Occipital lobe (tissue), 2 donors: ENCODE results near the gene PRKCSH. TPM values are rescaled to one million over a fixed set of nuclear protein-coding genes. Genes with fewer than 3 reads are reported as not detected.
"Not testable (repeated sequence)": the region's sequence is repeated elsewhere in the genome, so short reads cannot be mapped to it uniquely, and the experiment has no call there.

Experiments
- DNase-seq: peaks from one replicate; lab custom pipeline; 2025; lab: John Stamatoyannopoulos, UW
- total RNA-seq: library from RNA; depleted of rRNA; stranded (reverse); fragments of >200 nt; gene quantifications from one replicate; pipeline ENCODE4 v1.2.3, GENCODE V29; 2014

PRKCSH gene
- total RNA-seq, 1 donor from 2014 or later, result 60.2 TPM

DNA sequence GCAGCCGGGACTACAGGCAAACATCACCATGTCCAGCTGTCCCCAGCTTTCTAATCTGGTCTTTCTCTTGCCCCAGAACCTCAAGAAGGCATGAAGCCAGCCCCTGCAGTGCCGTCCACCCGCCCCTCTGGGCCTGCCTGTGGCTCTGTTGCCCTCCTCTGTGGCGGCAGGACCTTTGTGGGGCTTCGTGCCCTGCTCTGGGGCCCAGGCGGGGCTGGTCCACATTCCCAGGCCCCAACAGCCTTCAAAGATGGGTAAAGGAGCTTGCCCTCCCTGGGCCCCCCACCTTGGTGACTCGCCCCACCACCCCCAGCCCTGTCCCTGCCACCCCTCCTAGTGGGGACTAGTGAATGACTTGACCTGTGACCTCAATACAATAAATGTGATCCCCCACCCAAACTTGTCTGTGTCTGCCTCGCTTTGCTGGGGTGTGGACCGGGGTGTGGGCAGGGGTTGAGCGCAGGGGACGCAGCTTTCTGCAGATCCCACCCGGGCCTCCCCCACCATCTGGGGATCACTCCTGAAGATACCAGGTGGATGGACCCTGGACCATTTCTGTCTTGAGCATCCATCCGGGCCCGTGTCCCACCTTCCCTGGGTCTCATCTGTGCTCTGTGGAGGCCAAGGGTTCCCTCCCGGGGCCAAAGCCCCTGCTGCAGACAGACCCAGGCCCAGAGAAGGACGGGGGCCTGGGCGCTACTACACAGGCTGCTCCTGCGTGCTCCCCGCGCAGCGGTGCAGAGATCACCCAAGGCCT, 15.3 kb downstream of the PRKCSH start:
- no peak for DNase-seq

DNA sequence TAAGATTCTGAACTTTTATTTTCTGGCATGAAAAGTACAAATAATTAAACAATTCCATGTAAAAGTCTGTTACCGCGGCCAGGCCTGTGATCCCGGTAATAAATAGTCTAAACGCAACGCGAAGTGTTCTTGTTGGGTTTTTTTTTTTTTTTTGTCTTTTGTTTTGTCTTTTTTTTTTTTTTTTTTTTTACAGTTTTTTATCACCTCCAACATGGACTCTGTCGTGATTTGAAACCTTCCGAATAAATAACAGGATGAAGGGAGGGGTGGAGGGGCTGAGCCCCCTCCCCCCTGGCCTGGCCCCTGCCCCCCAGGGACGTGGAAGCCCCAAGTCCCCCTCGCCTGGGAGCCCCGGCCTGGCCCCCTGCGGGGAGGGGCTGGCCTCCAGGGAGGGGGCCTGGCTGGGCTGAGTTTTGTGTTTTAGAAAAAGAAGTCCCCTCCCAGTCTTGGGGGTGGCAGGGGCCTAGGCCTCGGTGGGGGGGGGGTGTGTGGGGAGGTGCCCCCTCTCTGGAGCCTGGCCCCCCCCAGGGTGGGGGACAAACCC, 16.0 kb downstream of the PRKCSH start:
- DNase-seq, result no peak

DNA sequence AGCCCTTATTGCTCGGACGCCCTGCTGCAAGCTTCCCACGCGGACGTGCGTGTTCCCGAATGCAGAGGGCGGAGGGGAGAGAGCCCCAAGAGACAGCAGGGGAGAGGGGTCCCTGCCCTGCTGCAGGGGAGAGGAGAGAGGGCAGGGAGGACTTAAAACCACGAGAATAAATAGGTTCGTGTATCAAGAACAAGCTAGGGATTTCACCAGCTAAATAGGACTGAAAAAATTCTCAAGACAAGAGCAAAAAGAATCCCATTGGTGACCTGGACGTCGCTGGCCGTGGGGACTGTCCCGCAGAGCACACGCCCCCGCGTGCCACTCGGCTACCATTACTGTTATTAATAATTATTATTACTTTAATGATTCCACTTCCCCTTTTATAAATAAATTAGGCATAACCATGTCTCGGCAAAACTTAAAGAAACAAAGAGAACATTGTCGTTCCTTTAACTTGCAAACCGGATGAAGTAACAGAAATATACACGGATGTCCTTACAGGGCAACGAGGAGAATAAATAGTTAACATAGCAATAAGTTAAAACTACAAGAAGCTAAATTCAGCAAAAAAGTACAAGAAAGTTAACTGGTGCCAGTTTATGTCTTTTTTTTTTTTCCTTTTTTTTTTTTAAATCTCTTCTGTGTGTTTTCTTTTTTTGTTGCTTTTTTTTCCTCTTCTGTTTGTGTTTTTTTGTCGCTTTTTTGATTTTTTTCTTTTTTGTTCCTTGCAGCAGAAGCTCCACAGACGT, 16.6 kb downstream of the PRKCSH start:
- no peak for DNase-seq

DNA sequence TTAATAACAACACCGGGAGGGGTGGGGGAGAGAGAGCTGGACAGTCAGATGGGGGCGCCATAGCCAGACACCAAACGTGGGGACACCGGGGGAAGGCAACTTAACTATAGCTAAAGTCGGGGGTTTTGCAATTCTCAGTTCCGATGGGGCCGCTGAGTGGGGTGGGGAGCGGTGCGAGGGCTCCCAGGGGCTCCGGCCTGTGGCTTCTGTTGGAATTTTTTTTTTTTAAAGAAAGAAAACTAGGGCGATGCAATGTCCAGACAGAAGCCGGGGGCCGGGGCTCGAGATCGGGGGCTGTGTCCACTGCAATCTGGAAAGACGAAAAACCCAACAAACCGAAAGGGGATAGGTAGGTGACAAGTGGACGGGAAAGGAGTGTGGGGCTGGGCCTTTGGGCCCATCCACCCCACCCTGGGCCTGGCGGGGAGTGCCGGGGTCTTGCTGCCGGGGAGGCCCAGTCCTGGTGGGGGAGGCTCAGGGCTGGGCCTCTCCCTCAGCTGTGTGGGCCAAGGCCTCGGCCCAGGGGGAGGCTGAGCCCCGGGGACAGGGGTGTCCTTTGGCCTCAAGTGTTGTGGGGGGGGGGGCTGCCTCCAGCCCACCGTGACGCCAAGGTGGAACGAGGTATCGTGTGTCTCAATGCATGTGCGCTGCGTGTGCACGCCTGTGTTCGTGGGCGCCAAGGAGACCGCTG, 17.3 kb downstream of the PRKCSH start:
- DNase-seq, result no peak

DNA sequence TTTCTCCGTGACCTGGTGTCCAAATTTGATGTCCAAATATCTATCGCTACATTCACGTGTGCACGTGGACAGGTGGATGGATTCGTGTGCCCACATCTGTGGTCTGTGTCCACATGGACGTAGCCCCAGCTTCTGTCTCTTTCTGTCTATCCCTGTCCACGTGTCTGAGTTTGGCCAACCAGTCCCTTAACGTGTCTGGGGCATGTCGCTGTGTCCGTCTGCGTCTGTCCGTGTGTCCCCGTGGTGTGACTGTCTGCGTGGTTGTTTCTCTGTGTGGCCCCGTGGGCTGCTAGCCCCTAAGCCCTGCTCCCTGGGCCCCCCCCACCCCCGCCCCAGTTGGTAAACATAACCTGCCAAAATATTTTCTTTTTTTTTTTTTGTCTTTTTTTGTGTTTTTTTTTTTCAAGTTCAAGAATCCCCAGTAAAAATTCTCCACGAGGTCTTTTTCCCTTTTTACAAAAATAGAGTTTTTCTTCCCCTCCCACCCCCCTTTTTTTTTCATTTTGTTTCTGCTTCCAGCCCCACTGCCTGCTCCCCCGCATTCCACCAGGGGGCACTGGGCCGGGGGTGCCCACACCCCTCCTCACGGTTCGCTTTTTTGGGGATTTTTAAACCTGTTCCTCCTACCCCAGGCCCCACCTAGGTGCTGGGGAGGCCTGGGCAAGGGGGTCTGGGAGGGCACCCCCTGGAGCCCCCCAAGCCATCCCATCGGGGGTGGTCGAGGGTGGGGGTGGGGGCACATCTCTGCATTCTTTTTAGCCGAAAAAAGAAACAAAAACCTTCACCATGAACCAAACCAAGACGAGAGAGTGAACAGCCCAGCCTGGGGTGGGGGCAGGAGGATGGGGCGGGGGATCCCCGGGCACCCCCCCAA, 18.3 kb downstream of the PRKCSH start:
- DNase-seq, result no peak

DNA sequence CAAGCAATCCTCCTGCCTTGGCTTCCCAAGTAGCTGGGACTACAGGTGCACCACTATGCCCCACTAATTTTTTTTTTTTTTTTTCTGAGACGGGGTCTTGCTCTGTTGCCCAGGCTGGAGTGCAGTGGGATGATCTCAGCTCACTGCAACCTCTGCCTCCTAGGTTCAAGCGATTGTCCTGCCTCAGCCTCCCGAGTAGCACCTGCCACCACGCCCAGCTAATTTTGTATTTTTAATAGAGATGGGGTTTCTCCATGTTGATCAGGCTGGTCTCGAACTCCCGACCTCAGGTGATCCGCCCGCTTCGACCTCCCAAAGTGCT, 19.8 kb downstream of the PRKCSH start:
- DNase-seq, result not testable (repeated sequence)

DNA sequence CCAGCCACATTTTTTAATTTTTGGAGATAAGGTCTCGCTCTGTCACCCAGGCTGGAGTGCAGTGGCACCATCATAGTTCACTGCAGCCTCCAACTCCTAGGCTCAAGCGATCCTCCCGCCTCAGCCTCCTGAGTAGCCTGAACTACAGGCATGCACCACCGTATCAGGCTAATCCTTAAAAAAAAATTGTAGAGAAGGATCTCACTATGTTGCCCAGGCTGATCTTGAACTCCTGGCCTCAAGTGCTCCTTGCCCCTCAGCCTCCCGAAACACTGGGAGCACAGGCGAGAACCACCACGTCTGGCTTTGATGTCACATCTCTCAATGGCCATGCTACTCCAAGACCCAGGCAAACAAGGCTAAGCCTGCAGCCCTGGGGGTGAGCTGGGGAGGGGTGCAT, 21.2 kb downstream of the PRKCSH start:
- no peak for DNase-seq

DNA sequence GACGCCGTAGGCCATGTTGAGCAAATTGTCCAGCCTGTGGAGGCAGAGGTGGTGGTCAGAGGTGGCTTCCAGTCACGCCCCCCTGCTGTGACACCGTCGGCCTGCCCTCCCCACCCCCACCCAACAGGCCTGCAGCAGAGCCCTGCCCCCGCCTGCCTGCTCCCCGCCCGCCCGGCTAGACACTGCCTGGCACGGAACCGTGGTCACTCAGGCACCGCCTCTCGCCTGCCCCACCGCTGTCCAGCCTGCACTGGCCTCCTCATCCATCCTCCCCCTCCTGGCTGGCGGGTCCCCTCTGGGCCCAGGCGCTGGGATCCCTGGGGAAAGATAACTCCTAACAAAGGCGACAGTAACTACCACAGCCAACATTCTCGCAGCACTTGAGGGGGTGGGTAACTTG, 21.7 kb downstream of the PRKCSH start:
- peak; percentile 70 for DNase-seq

DNA sequence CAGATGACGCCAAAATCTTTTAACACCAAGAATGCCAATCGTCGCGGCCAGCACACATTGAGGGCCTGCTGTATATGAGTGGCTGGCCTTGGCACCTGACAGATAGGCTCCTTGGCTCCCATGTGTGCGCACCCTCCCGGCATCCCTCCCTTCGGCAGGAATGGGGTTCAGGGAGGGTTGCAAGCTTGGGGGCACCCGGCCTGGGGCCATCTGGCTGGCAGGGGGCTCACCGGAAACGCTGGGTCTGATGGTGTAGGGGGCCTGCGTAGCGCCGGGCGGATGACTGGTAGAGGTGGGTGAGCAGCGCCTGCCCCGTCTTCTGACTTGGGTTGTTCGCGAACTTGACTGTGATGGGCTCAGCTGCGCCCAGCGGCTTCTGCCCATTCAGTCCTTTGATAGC, 22.4 kb downstream of the PRKCSH start:
- DNase-seq, result no peak

DNA sequence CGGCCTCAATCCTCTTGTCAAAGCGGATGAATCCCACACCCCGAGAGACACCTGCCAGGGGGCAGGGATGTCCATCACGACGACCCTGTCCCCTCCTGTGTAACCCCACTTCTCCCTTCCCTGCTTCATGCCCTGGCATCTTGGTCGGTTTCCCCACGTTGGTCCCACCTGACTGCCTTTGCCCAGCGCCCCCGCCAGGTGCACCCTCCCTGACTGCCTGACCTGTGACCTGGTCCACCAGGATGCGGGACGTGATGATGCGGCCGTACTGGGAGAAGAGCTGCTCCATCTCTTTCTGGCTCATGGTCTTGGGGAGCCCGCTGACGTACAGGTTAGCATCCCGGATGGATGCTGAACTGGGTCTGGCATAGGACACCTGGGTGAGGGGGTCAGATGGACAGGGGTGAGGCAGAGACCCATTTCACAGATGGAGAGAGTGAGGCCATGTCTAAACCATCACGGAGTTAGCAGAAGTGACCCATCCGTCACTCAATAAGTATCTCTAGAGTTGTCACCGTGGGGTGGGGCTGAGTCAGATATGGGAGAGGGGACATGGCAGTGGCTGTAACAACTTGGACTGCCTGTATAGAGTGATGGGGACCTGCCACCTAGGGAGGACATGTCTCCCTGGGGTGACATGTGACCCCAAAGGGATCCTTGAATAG, 22.9 kb downstream of the PRKCSH start:
- no peak for DNase-seq

DNA sequence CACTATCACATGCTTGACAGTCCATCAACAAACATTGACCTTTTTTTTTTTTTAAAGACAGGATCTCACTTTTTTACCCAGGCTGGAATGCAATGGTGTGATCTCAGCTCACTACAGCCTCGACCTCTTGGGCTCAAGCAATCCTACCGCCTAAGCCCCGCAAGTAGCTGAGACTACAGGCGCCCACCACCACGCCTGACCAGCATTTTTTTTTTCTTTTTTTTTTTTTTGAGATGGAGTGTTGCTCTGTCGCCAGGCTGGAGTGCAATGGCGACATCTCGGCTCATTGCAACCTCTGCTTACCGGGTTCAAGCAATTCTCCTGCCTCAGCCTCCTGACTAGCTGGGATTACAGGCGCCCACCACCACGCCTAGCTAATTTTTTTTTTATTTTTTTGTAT, 23.5 kb downstream of the PRKCSH start:
- DNase-seq, result not testable (repeated sequence)

DNA sequence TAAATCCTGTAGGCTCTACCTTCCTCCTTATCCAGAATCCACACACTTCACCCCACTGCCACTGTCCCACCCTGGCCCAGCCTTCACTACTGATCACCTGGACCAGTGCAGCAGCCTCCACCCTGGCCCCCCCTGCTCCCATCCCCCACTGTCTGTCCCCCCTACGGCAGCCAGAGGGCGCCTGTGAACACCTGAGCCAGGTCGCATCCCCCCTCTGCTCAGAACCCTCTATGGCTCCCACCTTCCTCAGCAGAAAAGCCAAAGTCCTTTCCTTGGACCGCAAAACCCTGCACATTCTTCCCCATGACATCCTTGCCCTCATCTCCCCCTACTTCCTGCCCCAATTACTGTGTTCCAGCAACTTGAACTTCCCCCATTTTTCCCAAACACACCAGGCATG, 24.8 kb downstream of the PRKCSH start:
- DNase-seq, result no peak

DNA sequence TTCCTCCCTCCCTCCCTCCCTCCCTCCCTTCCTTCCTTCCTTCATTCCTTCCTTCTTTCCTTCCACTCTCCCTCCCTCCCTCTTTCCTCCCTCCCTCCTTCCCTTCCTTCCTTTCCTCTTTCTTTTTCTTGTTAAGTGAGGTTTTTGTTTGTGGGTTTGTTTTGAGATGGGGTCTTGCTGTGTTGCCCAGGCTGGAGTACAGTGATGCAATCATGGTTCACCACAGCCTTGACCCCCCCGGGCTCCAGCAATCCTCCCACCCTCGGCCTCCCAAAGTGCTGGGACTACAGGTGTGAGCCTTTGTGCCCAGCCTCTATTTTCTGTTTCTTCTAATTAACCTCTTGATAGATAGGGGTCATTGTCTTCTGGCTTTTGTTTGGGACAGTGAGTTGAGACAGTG, 26.0 kb downstream of the PRKCSH start:
- DNase-seq, result no peak

DNA sequence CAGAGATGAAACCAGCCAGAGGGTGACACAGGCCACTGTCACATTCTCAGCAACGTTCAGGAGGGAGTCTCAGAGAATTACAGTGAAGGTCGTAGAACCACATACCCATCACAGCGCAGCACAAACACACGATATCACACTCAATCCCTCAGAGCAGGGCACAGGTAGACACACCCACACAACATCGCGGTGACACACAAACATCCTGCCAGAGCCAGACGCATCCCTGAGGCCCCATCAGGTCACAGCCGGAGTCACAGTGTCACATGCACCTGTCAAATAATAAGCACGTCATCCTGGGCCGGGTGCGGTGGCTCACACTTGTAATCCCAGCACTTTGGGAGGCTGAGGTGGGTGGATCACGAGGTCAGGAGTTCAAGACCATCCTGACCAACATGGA, 28.0 kb downstream of the PRKCSH start:
- DNase-seq, result no peak

DNA sequence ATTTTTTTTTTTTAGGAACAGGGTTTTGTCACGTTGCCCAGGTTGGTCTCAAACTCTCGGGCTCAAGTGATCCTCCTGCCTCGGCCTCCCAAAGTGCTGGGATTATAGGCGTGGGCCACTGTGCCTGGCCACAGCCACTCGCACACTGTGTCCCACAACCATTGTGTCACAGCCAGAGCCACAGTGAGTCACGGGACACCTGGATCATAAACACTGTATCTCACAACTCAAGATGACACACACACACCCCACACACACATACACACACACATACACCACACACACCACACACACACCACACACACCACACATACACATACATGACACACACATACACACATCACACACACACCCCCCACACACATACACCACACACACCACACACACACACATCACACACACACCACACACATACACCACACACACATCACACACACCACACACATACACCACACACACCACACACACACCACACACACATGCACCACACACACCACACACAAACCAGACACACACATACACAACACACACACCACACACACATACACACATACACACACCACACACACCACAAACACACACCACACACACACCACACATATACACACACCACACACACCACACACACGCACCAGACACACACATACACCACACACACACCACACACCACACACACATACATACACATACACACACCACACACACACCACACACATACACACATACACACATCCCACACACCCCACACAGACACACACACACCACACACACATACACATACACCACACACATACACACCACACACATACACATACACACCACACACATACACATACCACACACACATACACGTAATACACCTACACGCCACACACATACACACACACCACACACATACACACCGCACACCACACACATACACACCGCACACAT, 29.2 kb downstream of the PRKCSH start:
- no peak for DNase-seq

DNA sequence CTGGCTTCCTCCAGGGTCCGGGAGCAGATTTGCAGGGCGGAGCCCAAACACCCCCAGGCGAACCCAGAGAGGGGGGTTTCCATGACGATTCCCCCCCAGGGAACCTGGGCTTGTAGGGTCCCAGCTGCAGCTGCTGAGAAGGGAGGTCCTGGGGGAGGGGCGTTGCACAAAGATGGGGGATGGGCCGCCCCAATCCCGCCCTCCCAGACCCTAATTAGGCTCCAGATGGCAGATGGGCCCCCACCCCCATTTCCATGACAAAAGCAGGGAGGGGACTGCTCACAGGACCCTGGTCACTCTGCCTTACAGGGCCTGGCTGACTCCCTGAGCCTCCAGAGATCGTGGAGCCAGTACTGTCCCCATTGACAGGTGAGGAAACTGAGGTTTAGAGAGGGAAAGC, 30.2 kb downstream of the PRKCSH start:
- no peak for DNase-seq

DNA sequence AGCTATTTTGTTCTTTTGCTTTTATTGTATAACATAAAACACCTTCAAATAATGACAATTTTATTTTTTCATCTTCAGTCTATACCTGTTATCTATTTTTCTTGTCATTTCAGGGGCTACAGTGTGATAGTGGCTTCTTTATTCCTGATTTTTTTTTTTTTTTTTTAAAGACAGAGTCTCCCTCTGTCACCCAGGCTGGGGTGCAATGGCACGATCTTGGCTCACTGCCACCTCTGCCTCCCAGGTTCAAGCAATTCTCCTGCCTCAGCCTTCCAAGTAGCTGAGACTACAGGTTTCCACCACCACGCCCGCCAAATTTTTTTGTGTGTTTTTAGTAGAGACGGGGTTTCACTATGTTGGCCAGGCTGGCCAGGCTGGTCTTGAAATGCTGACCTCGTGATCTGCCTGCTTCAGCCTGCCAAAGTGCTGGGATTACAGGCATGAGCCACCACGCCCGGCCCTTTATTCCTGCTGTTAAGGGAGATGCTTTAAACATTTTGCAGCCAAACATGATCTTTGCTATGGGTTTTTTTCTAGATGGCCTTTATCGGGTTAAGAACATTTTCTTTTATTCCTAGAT, 32.9 kb downstream of the PRKCSH start:
- DNase-seq, result not testable (repeated sequence)

DNA sequence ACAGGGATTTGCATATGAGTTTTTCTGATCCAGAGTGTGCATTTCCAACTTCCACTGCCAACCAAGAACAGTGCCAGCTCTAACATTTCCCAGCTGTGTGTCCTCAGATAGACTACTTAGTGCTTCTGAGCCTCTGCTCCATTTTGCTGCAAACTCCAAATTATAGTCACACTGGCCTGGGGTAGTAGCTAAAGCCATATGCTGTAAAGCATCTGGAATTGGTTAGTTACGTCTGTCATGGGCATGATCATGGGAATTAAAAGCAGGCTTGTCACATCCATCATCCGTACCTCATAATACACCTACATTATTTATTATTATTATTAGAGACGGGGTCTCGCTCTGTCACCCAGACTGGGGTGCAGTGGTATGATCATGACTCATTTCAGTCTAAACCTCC, 38.3 kb downstream of the PRKCSH start:
- DNase-seq, result no peak

DNA sequence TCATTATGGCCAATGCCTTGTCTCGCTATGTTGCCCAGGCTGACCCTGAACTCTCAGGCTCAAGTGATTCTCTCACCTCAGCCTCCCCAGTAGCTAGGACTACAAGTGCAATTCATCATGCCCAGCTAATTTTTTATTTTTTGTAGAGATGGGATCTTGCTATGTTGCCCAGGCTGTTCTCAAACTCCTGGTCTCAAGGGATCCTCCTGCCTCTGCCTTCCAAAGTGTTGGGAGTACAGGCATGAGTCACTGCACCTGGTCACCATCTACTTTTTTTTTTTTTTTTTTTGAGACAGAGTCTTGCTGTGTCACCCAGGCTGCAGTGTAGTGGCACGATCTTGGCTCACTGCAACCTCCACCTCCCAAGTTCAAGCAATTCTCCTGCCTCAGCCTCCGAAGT, 39.9 kb downstream of the PRKCSH start:
- not testable (repeated sequence) for DNase-seq
